ENCODE data around the gene COQ2.

GRCh38 chr4:83232082-83232481, 52.5 kb downstream of the COQ2 start:
- TF ChIP-seq CTCF (IDR thresholded peaks at IDR 0.05) (no peak), POLR2A (IDR thresholded peaks at IDR 0.05) (no peak), EP300 (IDR thresholded peaks at IDR 0.05) (no peak), POLR2AphosphoS5 (IDR thresholded peaks at IDR 0.05) (no peak)

Measured in sigmoid colon (tissue), 4 donors.